Tibial nerve (tissue), 3 donors: Measurements from ENCODE around the gene SLC5A11.

Experiments used
- POLR2A ChIP-seq, 2 donors: fragments of 450-650 bp; IDR thresholded peaks; one replicate each; pipeline ENCODE4 v1.6.1; 2017; ENCODE audit warnings: antibody characterized with exemption in 2 of 2, mild to moderate bottlenecking in 2 of 2, moderate library complexity in 2 of 2
- TF ChIP-seq, protein P1 (sequence below), 5 experiments: fragments of 200-600 bp in 3 of 5; fragments of 450-650 bp in 2 of 5; sonication (generic) in 3 of 5; IDR thresholded peaks; one replicate each; pipeline ENCODE4 v1.5.1; 2016 to 2019; ENCODE audit warnings: antibody characterized with exemption in 5 of 5, mild to moderate bottlenecking in 3 of 5, moderate library complexity in 2 of 5

DNA sequence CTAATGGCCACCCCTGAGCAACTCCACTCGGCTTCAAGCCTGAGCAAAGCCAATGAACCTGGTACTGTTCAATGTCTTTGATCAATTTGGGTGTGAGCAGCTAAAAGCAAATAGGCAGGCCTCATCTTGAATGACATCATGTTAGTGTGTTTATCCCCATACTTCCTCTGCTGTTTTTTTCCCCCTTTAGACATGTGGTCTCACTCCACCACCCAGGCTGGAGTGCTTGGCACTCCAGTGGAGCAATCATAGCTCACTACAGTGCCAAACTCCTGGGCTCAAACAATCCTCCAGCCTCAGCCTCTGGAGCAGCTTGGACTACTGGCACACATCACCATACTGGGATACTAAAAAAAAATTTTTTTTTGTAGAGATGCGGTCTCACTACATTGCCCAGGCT, 94.0 kb downstream of the SLC5A11 start:
- TF ChIP-seq, protein P1, sequence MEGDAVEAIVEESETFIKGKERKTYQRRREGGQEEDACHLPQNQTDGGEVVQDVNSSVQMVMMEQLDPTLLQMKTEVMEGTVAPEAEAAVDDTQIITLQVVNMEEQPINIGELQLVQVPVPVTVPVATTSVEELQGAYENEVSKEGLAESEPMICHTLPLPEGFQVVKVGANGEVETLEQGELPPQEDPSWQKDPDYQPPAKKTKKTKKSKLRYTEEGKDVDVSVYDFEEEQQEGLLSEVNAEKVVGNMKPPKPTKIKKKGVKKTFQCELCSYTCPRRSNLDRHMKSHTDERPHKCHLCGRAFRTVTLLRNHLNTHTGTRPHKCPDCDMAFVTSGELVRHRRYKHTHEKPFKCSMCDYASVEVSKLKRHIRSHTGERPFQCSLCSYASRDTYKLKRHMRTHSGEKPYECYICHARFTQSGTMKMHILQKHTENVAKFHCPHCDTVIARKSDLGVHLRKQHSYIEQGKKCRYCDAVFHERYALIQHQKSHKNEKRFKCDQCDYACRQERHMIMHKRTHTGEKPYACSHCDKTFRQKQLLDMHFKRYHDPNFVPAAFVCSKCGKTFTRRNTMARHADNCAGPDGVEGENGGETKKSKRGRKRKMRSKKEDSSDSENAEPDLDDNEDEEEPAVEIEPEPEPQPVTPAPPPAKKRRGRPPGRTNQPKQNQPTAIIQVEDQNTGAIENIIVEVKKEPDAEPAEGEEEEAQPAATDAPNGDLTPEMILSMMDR (IDR thresholded peaks at IDR 0.05) = no peak
- TF ChIP-seq POLR2A (IDR thresholded peaks at IDR 0.05) = no peak
